Mononuclear cell (primary cell): ENCODE results near the gene C5AR1. TPM values are rescaled to one million over a fixed set of nuclear protein-coding genes. Genes with fewer than 3 reads are reported as not detected.
"Not testable (repeated sequence)": the region's sequence is repeated elsewhere in the genome, so short reads cannot be mapped to it uniquely, and the experiment has no call there.

Source experiments
- H3K27me3 ChIP-seq: 2 replicates; pipeline ENCODE4 v1.6.0; 2011; ENCODE audit warnings: low read length, control low read depth; ENCODE audit not compliant: insufficient read depth
- H3K4me1 ChIP-seq: 2 replicates; pipeline ENCODE4 v1.5.1; 2011; ENCODE audit warnings: mild to moderate bottlenecking, low read length, control low read depth; ENCODE audit not compliant: insufficient read depth
- H3K4me3 ChIP-seq: 2 replicates; pipeline ENCODE4 v1.5.1; 2011; ENCODE audit warnings: mild to moderate bottlenecking, low read length, moderate library complexity
- H3K9me3 ChIP-seq: 2 replicates; pipeline ENCODE4 v1.5.1; 2011; ENCODE audit warnings: low read depth, mild to moderate bottlenecking, control low read depth, low read length
- total RNA-seq: library from RNA; depleted of rRNA; stranded (reverse); fragments of >200 nt; gene quantifications from one replicate; pipeline ENCODE4 v1.2.3, GENCODE V29; 2012

Gene C5AR1
- total RNA-seq, 1 donor = 92.2 TPM

DNA sequence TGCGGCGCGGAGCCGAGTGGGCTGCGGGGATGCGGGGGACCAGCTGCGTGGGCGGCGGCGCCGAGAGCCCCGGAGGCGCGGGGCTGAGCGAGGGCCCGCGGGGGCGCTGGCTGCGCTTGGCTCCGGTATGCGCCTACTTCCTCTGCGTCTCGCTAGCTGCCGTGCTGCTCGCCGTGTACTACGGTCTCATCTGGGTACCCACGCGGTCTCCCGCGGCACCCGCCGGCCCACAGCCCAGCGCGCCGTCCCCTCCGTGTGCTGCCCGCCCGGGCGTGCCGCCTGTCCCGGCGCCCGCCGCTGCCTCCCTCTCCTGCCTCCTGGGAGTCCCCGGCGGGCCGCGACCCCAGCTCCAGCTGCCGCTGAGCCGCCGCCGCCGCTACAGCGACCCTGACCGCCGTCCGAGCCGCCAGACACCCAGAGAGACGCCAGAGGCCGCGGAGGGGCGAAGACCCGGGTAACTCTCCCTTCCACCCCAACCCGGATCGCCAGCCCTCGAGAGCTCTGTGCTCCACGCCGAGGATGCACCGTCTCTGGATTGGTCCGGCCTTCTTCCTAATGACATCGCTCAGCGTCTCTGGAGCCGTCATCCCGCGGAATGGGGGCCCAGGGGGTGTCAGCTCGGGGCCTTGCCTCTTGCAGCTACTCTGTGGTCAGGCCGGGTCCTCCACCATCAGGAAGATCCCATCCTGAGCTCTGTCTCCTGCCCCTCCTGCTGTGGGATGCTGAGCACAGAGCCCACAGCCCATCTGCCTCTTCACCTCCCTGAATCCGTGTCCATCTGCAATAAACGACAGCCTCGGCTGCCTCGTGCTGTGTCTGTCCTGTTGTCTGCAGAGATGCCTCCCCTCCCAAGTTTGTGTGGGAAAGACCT, 34.5 kb upstream of the C5AR1 start:
- Histone ChIP-seq H3K27me3 (no peaks in the 10 kb centered on the region), H3K4me3 (peak overlapping the region; percentile 33), H3K9me3 (no peaks in the 10 kb centered on the region), H3K4me1 (peaks cover 26% of the 10 kb centered on the region)

DNA sequence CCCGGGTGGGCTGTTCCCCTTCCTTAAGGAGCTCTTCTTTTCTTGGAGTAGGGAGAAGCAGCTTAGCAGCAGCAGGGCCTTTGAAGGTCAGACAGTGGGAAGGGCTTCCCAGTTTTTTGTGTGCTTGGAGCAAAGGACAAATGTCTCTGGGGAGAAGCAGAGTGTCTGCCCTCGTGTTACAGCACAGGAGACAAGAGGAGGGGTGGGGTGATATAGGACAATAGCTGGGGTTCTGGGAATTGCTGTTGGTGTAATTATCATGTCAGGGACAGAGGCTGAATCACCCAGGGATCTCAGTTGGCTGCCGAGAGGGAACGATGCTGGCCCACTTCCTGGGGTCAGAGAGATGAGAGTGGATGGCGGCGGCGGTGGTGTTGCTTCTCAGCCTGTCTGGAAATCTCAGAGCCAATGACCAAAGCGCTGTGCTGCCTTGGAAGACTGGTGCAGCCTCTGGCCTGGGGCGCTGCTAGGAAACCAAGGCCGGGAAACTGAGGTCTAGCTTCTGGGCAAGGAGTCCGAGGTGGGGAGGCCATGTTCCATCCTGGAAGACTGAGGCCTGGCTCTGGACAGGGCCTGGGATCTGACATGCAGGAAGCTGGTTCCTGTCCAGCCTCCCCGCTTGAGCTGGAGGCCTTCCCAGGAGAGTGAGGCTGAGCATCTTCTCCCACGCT, 33.7 kb upstream of the C5AR1 start:
- H3K27me3 ChIP-seq = no peaks in the 10 kb centered on the region
- H3K9me3 ChIP-seq = no peaks in the 10 kb centered on the region
- H3K4me1 ChIP-seq = peaks cover 26% of the 10 kb centered on the region
- no peak overlapping the region for H3K4me3 ChIP-seq

- H3K9me3 ChIP-seq, H3K27me3 ChIP-seq, H3K4me3 ChIP-seq: not testable (repeated sequence)
- peaks cover 26% of the 10 kb centered on the region for H3K4me1 ChIP-seq
These were observed 33.1 kb upstream of the C5AR1 start for GRCh38 chr19:47276513-47276912.

- no peaks in the 10 kb centered on the region for H3K9me3 ChIP-seq
- H3K27me3 ChIP-seq = no peaks in the 10 kb centered on the region
- H3K4me3 ChIP-seq = no peak overlapping the region
- H3K4me1 ChIP-seq = peaks cover 6% of the 10 kb centered on the region
These were observed 29.4 kb upstream of the C5AR1 start for GRCh38 chr19:47280183-47280797.

GRCh38 chr19:47283405-47284059, 26.1 kb upstream of the C5AR1 start:
- no peaks in the 10 kb centered on the region for H3K4me1 ChIP-seq
- H3K27me3 ChIP-seq = no peaks in the 10 kb centered on the region
- H3K9me3 ChIP-seq = no peaks in the 10 kb centered on the region
- H3K4me3 ChIP-seq = no peak overlapping the region

GRCh38 chr19:47284324-47284899, 25.2 kb upstream of the C5AR1 start:
- Histone ChIP-seq H3K4me1 (no peaks in the 10 kb centered on the region), H3K27me3 (no peaks in the 10 kb centered on the region), H3K4me3 (no peak overlapping the region), H3K9me3 (no peaks in the 10 kb centered on the region)

DNA sequence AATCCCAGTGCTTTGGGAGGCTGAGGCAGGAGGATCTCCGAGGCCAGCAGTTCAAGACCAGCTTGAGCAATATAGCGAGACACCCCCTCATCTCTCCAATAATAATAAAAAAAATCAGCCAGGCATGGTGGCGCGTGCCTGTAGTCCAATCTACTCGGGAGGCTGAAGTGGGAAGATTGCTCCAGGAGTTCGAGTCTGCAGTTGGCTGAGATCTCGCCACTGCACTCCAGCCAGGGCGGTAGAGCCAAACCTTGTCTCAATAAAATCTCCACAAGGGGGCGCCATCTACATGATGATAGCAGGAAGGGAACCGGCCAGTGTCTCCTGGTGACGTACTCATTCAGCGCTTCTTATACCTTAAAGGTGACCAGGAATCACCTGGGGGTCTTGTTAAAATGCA, 13.6 kb upstream of the C5AR1 start:
- H3K4me1 ChIP-seq = peaks cover 25% of the 10 kb centered on the region
- no peaks in the 10 kb centered on the region for H3K9me3 ChIP-seq
- H3K4me3 ChIP-seq = no peak overlapping the region
- H3K27me3 ChIP-seq = no peaks in the 10 kb centered on the region

- peaks cover 33% of the 10 kb centered on the region for H3K4me1 ChIP-seq
- H3K9me3 ChIP-seq = not testable (repeated sequence)
These were observed 8.8 kb upstream of the C5AR1 start for GRCh38 chr19:47300867-47301266.

GRCh38 chr19:47302249-47302648, 7.4 kb upstream of the C5AR1 start:
- no peak overlapping the region for H3K4me3 ChIP-seq
- no peaks in the 10 kb centered on the region for H3K27me3 ChIP-seq
- H3K4me1 ChIP-seq = peaks cover 27% of the 10 kb centered on the region
- H3K9me3 ChIP-seq = no peaks in the 10 kb centered on the region

More at GRCh38 chr19:47300867-47301266, 8.8 kb upstream of the C5AR1 start:
- not testable (repeated sequence) for H3K4me3 ChIP-seq, H3K27me3 ChIP-seq

GRCh38 chr19:47303966-47304365, 5.7 kb upstream of the C5AR1 start:
- Histone ChIP-seq H3K4me3 (no peak overlapping the region), H3K9me3 (no peaks in the 10 kb centered on the region), H3K4me1 (peaks cover 34% of the 10 kb centered on the region), H3K27me3 (no peaks in the 10 kb centered on the region)

DNA sequence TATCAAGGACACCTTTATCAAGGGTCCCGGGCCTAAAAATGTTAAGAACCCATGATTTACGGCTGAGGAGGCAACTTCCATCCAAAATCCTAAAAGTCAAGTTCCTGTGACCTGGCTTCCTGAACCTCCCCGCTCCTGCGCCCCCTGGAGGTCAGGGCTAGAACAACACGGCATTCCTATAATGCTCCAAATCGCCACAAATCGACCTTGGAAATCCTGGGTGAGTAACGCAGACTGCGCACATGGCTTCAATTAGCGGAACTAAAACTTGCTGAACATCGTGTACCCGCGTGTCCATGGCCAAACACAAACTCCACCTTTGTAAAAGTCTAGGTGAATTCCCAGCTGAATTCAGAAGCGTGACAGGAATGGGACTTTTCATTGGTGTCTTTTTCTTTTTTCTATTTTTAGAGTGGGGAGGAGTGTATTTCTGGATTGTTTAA, 4.3 kb upstream of the C5AR1 start:
- Histone ChIP-seq H3K4me3 (no peak overlapping the region), H3K27me3 (no peaks in the 10 kb centered on the region), H3K9me3 (no peaks in the 10 kb centered on the region), H3K4me1 (peaks cover 37% of the 10 kb centered on the region)

DNA sequence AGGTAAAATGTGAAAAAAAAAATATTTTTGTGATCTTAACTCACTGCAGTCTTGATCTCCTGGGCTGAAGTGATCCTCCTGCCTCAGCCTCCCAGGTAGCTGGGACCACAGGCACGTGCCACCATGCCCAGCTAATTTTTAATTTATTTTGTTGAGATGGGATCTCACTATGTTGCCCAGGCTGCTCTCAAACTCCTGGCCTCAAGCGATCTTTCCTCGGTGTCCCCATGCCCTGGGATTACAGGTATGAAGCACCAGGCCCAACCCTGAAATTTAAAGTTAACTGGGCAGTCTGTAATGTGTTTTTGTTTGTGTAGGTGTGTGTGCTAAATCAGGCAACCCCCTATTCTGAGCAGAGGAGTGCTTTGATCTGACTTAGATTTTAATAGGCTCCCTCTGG, 3.4 kb upstream of the C5AR1 start:
- Histone ChIP-seq H3K4me3 (no peak overlapping the region), H3K9me3 (no peaks in the 10 kb centered on the region), H3K4me1 (peaks cover 39% of the 10 kb centered on the region), H3K27me3 (no peaks in the 10 kb centered on the region)

DNA sequence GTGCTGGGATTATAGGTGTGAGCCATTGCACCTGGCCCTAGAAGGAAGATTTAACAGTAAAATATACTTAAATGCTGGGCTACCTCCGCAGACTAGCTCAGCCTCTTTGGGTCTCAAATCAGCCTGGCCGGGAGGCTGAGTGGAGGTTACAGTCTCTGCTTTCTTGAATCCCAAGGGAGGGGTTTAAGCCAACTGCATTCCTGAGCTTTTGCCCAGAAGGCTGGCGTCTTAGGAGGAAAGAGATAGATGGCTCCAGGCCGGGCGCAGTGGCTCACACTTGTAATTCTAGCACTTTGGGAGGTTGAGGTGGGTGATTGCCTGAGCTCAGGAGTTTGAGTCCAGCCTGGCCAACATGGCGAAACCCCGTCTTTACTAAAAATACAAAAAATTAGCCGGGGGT, 623 bp upstream of the C5AR1 start:
- Histone ChIP-seq H3K4me3 (no peak overlapping the region), H3K27me3 (no peaks in the 10 kb centered on the region), H3K9me3 (no peaks in the 10 kb centered on the region), H3K4me1 (peaks cover 55% of the 10 kb centered on the region)

- H3K27me3 ChIP-seq = no peaks in the 10 kb centered on the region
- H3K4me1 ChIP-seq = peaks cover 63% of the 10 kb centered on the region
- H3K4me3 ChIP-seq = peak overlapping the region; percentile 50
- H3K9me3 ChIP-seq = no peaks in the 10 kb centered on the region
These were observed 662 bp downstream of the C5AR1 start for GRCh38 chr19:47310323-47310722.

GRCh38 chr19:47310819-47311218, 1.2 kb downstream of the C5AR1 start:
- Histone ChIP-seq H3K4me3 (peak overlapping the region; percentile 50), H3K27me3 (no peaks in the 10 kb centered on the region), H3K4me1 (peaks cover 63% of the 10 kb centered on the region), H3K9me3 (no peaks in the 10 kb centered on the region)
